ENCODE measurements around the gene MRPL54.

MRPL54 gene

DNA sequence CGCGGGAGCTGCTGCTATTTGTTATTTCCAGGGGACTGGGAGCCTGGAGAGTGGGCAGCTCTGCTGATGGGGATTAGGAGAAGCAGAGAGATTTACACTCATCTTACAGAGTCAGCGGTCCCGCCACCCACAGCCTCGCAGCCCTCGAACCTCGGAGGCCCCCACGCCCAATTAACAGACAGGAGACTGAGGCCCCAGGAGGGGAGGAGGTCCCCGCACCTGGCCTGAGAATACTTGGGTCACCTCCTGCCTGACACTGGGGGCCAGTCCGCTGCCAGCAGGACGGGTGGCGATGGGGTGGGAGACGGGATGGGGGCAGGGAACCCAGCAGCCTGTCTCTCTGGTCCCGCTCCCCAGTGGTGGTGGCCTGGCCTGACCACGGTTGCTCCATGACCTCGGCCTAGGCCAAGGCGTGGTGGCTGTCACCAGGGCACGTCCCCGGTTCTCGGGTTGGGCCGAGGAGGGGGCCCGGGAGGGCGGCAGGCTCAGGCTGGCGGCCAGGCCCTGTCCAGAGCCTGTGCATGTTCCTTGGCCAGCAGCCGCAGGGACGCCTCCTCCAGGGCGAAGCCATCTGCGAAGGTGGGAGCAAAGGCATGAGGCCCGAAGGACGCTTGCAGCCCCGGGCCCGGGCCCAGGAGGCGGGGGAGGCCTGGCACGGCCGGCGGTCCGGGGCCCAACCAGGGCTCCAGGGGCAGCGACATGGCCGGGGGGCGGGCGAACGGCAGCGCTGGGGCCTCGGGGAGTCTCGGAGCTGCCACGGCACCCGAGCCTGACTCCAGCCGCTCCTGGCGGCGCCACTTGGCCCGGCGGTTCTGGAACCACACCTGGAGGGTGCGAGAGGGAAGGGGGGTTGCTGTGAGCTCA is 7.9 kb downstream of the MRPL54 start:
- H3K9me3 ChIP-seq (ENCODE audit: insufficient read depth, low read depth, low read length), result no peaks in the 10 kb centered on the region
- peaks cover 16 to 19% of the 10 kb centered on the region in 2 experiments for H3K36me3 ChIP-seq (ENCODE audit: control insufficient read depth in 1 of 2, insufficient read depth in 2 of 2, low read length in 2 of 2)
- no peak overlapping the region for H4K8ac ChIP-seq (ENCODE audit: low read depth, low read length)
- no peaks in the 10 kb centered on the region for H3K27me3 ChIP-seq (ENCODE audit: insufficient read depth, low read length)
- H4K91ac ChIP-seq (ENCODE audit: low read depth, low read length), result no peak overlapping the region
- no peak overlapping the region for H3K18ac ChIP-seq (ENCODE audit: low read length)
- H2AK5ac ChIP-seq (ENCODE audit: low read length), result no peak overlapping the region
- H3K4me2 ChIP-seq (ENCODE audit: low read length), result no peak overlapping the region
- H2BK120ac ChIP-seq (ENCODE audit: insufficient read depth, low read length, poor library complexity), result no peak overlapping the region
- H3K4me3 ChIP-seq (ENCODE audit: low read depth, low read length), result no peak overlapping the region
- WGBS (ENCODE audit: extremely low coverage, insufficient coverage, insufficient read length), result no CpG with 5 or more reads among the region's 53 CpGs
- no peak for DNase-seq
- no peak overlapping the region for H3K4ac ChIP-seq (ENCODE audit: low read depth, low read length)
- no peak overlapping the region for H3K27ac ChIP-seq (ENCODE audit: low read depth, low read length)
- H2BK12ac ChIP-seq (ENCODE audit: low read length), result no peak overlapping the region
- no peak overlapping the region for H3K14ac ChIP-seq (ENCODE audit: low read length)
- H2AFZ ChIP-seq (ENCODE audit: insufficient read depth, low read length, poor library complexity), result no peak overlapping the region
- H3K79me1 ChIP-seq (ENCODE audit: low read length), result no peaks in the 10 kb centered on the region
- H3K4me1 ChIP-seq (ENCODE audit: control insufficient read depth in 1 of 2, insufficient read depth in 2 of 2, low read length in 2 of 2), result no peaks in the 10 kb centered on the region
- H3K79me2 ChIP-seq (ENCODE audit: control insufficient read depth, insufficient read depth, low read length, poor library complexity), result no peaks in the 10 kb centered on the region
- H2BK5ac ChIP-seq (ENCODE audit: low read depth, low read length, poor library complexity), result no peak overlapping the region
- no peak overlapping the region for H4K12ac ChIP-seq (ENCODE audit: low read depth, low read length)
- H3K23ac ChIP-seq (ENCODE audit: low read length), result no peak overlapping the region
- no peak overlapping the region for H3K9ac ChIP-seq (ENCODE audit: low read length)

GRCh38 chr19:3771000-3771905 is 8.8 kb downstream of the MRPL54 start:
- H3K4me2 ChIP-seq (ENCODE audit: low read length), result no peak overlapping the region
- H3K79me1 ChIP-seq (ENCODE audit: low read length), result no peaks in the 10 kb centered on the region
- no peak overlapping the region for H2BK120ac ChIP-seq (ENCODE audit: insufficient read depth, low read length, poor library complexity)
- H3K4ac ChIP-seq (ENCODE audit: low read depth, low read length), result no peak overlapping the region
- no peak overlapping the region for H4K12ac ChIP-seq (ENCODE audit: low read depth, low read length)
- no peak overlapping the region for H2AK5ac ChIP-seq (ENCODE audit: low read length)
- H3K27ac ChIP-seq (ENCODE audit: low read depth, low read length), result no peak overlapping the region
- no peak overlapping the region for H4K91ac ChIP-seq (ENCODE audit: low read depth, low read length)
- H2AFZ ChIP-seq (ENCODE audit: insufficient read depth, low read length, poor library complexity), result no peak overlapping the region
- no peak overlapping the region for H3K18ac ChIP-seq (ENCODE audit: low read length)
- WGBS (ENCODE audit: extremely low coverage, insufficient coverage, insufficient read length), result no CpG with 5 or more reads among the region's 35 CpGs
- H4K8ac ChIP-seq (ENCODE audit: low read depth, low read length), result no peak overlapping the region
- no peaks in the 10 kb centered on the region for H3K9me3 ChIP-seq (ENCODE audit: insufficient read depth, low read depth, low read length)
- no peak overlapping the region for H3K9ac ChIP-seq (ENCODE audit: low read length)
- no peak overlapping the region for H3K4me3 ChIP-seq (ENCODE audit: low read depth, low read length)
- H3K4me1 ChIP-seq (ENCODE audit: control insufficient read depth in 1 of 2, insufficient read depth in 2 of 2, low read length in 2 of 2), result no peaks in the 10 kb centered on the region
- no peak overlapping the region for H3K23ac ChIP-seq (ENCODE audit: low read length)
- DNase-seq, result no peak
- H3K14ac ChIP-seq (ENCODE audit: low read length), result no peak overlapping the region
- H3K27me3 ChIP-seq (ENCODE audit: insufficient read depth, low read length), result no peaks in the 10 kb centered on the region
- no peak overlapping the region for H2BK5ac ChIP-seq (ENCODE audit: low read depth, low read length, poor library complexity)
- H3K36me3 ChIP-seq (ENCODE audit: control insufficient read depth in 1 of 2, insufficient read depth in 2 of 2, low read length in 2 of 2), result peaks cover 16 to 19% of the 10 kb centered on the region in 2 experiments
- H3K79me2 ChIP-seq (ENCODE audit: control insufficient read depth, insufficient read depth, low read length, poor library complexity), result no peaks in the 10 kb centered on the region
- no peak overlapping the region for H2BK12ac ChIP-seq (ENCODE audit: low read length)

GRCh38 chr19:3771906-3772455 is 9.5 kb downstream of the MRPL54 start, which contains the start of gene RAX2:
RAX2 (minus strand) TSS chr19:3772228; CDS start chr19:3771742, 486 bp downstream.
- Histone ChIP-seq H3K18ac (ENCODE audit: low read length) (no peak within 1 kb of the TSS), H3K4me1 (ENCODE audit: control insufficient read depth in 1 of 2, insufficient read depth in 2 of 2, low read length in 2 of 2) (no peaks in the 10 kb centered on the region), H3K4me3 (ENCODE audit: low read depth, low read length) (no peak within 1 kb of the TSS), H3K36me3 (ENCODE audit: control insufficient read depth in 1 of 2, insufficient read depth in 2 of 2, low read length in 2 of 2) (peaks cover 11 to 12% of the 10 kb centered on the region in 2 experiments), H3K79me2 (ENCODE audit: control insufficient read depth, insufficient read depth, low read length, poor library complexity) (no peaks in the 10 kb centered on the region), H4K91ac (ENCODE audit: low read depth, low read length) (no peak within 1 kb of the TSS), H2BK120ac (ENCODE audit: insufficient read depth, low read length, poor library complexity) (no peak within 1 kb of the TSS), H2AFZ (ENCODE audit: insufficient read depth, low read length, poor library complexity) (no peak within 1 kb of the TSS), H2BK5ac (ENCODE audit: low read depth, low read length, poor library complexity) (no peak within 1 kb of the TSS), H3K4ac (ENCODE audit: low read depth, low read length) (no peak within 1 kb of the TSS), H3K27ac (ENCODE audit: low read depth, low read length) (no peak within 1 kb of the TSS), H3K9ac (ENCODE audit: low read length) (no peak within 1 kb of the TSS), H4K12ac (ENCODE audit: low read depth, low read length) (no peak within 1 kb of the TSS), H3K9me3 (ENCODE audit: insufficient read depth, low read depth, low read length) (peaks cover 4% of the 10 kb centered on the region), H2BK12ac (ENCODE audit: low read length) (no peak within 1 kb of the TSS), H3K23ac (ENCODE audit: low read length) (no peak within 1 kb of the TSS), H4K8ac (ENCODE audit: low read depth, low read length) (no peak within 1 kb of the TSS), H3K27me3 (ENCODE audit: insufficient read depth, low read length) (no peaks in the 10 kb centered on the region), H2AK5ac (ENCODE audit: low read length) (no peak within 1 kb of the TSS), H3K79me1 (ENCODE audit: low read length) (no peaks in the 10 kb centered on the region), H3K14ac (ENCODE audit: low read length) (no peak within 1 kb of the TSS), H3K4me2 (ENCODE audit: low read length) (no peak within 1 kb of the TSS)
- no CpG with 5 or more reads among the region's 23 CpGs for WGBS (ENCODE audit: extremely low coverage, insufficient coverage, insufficient read length)
- no peak for DNase-seq

DNA sequence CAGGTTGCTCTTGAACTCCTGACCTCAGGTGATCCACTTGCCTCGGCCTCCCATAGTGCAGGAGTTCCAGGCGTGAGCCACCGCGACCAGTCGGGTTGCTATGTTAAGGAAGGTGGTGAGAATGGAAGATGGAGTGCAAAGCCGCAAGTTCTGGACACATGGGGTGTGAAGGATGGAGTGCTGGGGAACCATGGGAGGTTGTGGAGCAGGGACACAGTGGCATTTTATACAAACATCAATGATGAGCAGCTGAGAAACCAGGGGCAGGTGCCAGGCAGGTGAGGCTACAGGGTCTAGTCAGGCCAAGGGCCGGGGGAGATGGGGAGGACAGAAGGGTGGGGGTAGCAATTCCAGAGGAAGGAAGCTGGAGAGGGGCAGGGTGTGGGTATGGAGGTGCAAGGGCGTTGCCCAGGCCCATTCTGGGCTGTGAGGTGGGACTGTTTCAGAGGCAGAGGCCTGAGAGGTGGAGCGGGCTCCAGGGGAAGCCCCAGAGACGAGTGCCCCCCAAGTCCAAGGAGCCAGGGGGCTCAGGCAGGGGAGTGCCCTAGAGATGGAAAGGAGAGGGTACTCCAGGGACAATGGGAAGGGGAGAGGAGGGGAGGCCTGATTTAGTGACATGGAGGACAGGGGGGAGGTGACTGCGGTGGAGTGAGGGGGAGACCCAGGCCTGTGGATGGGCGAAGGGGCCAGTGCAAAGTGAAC is 11.5 kb downstream of the MRPL54 start:
- H3K14ac ChIP-seq (ENCODE audit: low read length), result no peak overlapping the region
- H3K18ac ChIP-seq (ENCODE audit: low read length), result no peak overlapping the region
- H2AK5ac ChIP-seq (ENCODE audit: low read length), result no peak overlapping the region
- no peak overlapping the region for H4K91ac ChIP-seq (ENCODE audit: low read depth, low read length)
- WGBS (ENCODE audit: extremely low coverage, insufficient coverage, insufficient read length), result no CpG with 5 or more reads among the region's 12 CpGs
- H3K27me3 ChIP-seq (ENCODE audit: insufficient read depth, low read length), result no peaks in the 10 kb centered on the region
- H3K9ac ChIP-seq (ENCODE audit: low read length), result no peak overlapping the region
- H3K4me2 ChIP-seq (ENCODE audit: low read length), result no peak overlapping the region
- no peak overlapping the region for H3K23ac ChIP-seq (ENCODE audit: low read length)
- H3K4me3 ChIP-seq (ENCODE audit: low read depth, low read length), result no peak overlapping the region
- no peak overlapping the region for H2BK12ac ChIP-seq (ENCODE audit: low read length)
- H4K12ac ChIP-seq (ENCODE audit: low read depth, low read length), result no peak overlapping the region
- no peak for DNase-seq
- H3K4ac ChIP-seq (ENCODE audit: low read depth, low read length), result no peak overlapping the region
- H3K4me1 ChIP-seq (ENCODE audit: control insufficient read depth in 1 of 2, insufficient read depth in 2 of 2, low read length in 2 of 2), result no peaks in the 10 kb centered on the region
- no peaks in the 10 kb centered on the region for H3K79me1 ChIP-seq (ENCODE audit: low read length)
- peaks cover 4% of the 10 kb centered on the region for H3K9me3 ChIP-seq (ENCODE audit: insufficient read depth, low read depth, low read length)
- no peak overlapping the region for H2BK5ac ChIP-seq (ENCODE audit: low read depth, low read length, poor library complexity)
- no peak overlapping the region for H4K8ac ChIP-seq (ENCODE audit: low read depth, low read length)
- H3K79me2 ChIP-seq (ENCODE audit: control insufficient read depth, insufficient read depth, low read length, poor library complexity), result no peaks in the 10 kb centered on the region
- no peak overlapping the region for H3K27ac ChIP-seq (ENCODE audit: low read depth, low read length)
- H2AFZ ChIP-seq (ENCODE audit: insufficient read depth, low read length, poor library complexity), result no peak overlapping the region
- H3K36me3 ChIP-seq (ENCODE audit: control insufficient read depth in 1 of 2, insufficient read depth in 2 of 2, low read length in 2 of 2), result peaks cover 0 to 2% of the 10 kb centered on the region in 2 experiments
- no peak overlapping the region for H2BK120ac ChIP-seq (ENCODE audit: insufficient read depth, low read length, poor library complexity)
